SU-DHL-6 (cell line): Measurements from ENCODE around the gene CRYZL1.
"Not testable (repeated sequence)": the region's sequence is repeated elsewhere in the genome, so short reads cannot be mapped to it uniquely, and the experiment has no call there.

Experiments used
- EZH2phosphoT487 ChIP-seq: fragments of 200-600 bp; sonication (generic), shearing (Covaris generic); conservative IDR thresholded peaks from 2 replicates; pipeline ENCODE4 v1.6.1; 2018; ENCODE audit warnings: mild to moderate bottlenecking, antibody characterized with exemption, low read length, moderate library complexity, mixed read lengths
- TF ChIP-seq, protein P1 (sequence below): fragments of 200-600 bp; sonication (generic); IDR thresholded peaks from one replicate; pipeline ENCODE4 v1.5.1; 2017; ENCODE audit warnings: antibody characterized with exemption, mild to moderate bottlenecking, low read length, moderate library complexity; ENCODE audit not compliant: insufficient read depth, poor library complexity, severe bottlenecking

DNA sequence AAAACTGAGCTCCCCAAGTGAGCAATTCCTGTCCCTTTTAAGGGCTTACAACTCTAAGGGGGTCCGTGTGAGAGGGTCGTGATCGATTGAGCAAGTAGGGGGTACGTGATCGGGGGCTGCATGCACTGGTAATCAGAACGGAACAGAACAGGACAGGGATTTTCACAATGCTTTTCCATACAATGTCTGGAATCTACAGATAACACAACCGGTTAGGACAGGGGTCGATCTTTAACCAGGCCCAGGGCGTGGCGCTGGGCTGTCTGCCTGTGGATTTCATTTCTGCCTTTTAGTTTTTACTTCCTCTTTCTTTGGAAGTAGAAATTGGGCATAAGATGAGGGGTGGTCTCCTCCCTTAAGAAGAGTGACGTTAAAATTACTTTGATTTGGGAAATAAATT, 24.0 kb downstream of the CRYZL1 start:
- TF ChIP-seq, protein P1, sequence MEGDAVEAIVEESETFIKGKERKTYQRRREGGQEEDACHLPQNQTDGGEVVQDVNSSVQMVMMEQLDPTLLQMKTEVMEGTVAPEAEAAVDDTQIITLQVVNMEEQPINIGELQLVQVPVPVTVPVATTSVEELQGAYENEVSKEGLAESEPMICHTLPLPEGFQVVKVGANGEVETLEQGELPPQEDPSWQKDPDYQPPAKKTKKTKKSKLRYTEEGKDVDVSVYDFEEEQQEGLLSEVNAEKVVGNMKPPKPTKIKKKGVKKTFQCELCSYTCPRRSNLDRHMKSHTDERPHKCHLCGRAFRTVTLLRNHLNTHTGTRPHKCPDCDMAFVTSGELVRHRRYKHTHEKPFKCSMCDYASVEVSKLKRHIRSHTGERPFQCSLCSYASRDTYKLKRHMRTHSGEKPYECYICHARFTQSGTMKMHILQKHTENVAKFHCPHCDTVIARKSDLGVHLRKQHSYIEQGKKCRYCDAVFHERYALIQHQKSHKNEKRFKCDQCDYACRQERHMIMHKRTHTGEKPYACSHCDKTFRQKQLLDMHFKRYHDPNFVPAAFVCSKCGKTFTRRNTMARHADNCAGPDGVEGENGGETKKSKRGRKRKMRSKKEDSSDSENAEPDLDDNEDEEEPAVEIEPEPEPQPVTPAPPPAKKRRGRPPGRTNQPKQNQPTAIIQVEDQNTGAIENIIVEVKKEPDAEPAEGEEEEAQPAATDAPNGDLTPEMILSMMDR, result not testable (repeated sequence)
- not testable (repeated sequence) for TF ChIP-seq EZH2phosphoT487
